22Rv1 (cell line): Measurements from ENCODE around the gene CRAT.

Source experiments
- ZFX ChIP-seq: fragments of 450-650 bp; IDR thresholded peaks from 2 replicates; pipeline ENCODE4 v1.6.1; 2017; ENCODE audit warnings: antibody characterized with exemption, borderline replicate concordance
- TF ChIP-seq, protein P1 (sequence below): fragments of 450-650 bp; IDR thresholded peaks from 2 replicates; pipeline ENCODE4 v1.5.1; 2017; ENCODE audit warnings: mild to moderate bottlenecking

- TF ChIP-seq, protein P1, sequence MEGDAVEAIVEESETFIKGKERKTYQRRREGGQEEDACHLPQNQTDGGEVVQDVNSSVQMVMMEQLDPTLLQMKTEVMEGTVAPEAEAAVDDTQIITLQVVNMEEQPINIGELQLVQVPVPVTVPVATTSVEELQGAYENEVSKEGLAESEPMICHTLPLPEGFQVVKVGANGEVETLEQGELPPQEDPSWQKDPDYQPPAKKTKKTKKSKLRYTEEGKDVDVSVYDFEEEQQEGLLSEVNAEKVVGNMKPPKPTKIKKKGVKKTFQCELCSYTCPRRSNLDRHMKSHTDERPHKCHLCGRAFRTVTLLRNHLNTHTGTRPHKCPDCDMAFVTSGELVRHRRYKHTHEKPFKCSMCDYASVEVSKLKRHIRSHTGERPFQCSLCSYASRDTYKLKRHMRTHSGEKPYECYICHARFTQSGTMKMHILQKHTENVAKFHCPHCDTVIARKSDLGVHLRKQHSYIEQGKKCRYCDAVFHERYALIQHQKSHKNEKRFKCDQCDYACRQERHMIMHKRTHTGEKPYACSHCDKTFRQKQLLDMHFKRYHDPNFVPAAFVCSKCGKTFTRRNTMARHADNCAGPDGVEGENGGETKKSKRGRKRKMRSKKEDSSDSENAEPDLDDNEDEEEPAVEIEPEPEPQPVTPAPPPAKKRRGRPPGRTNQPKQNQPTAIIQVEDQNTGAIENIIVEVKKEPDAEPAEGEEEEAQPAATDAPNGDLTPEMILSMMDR, result no peak
- no peak for TF ChIP-seq ZFX
These were observed 38.4 kb downstream of the CRAT start for GRCh38 chr9:129072171-129072570.
